ENCODE measurements around the gene TAS1R3.
"Not testable (repeated sequence)": the region's sequence is repeated elsewhere in the genome, so short reads cannot be mapped to it uniquely, and the experiment has no call there.

Gene TAS1R3

GRCh38 chr1:1314678-1315335, 16.3 kb upstream of the TAS1R3 start:
- Histone ChIP-seq H3K79me2 (ENCODE audit: low read length) (peaks cover 47% of the 10 kb centered on the region), H3K27ac (ENCODE audit: low read length) (no peak overlapping the region), H3K36me3 (replicated peaks; ENCODE audit: insufficient read depth, low read length) (0 out of 2 replicates have a peak, but pooled peaks cover 7% of the 10 kb centered on the region)

GRCh38 chr1:1315435-1315954, 15.6 kb upstream of the TAS1R3 start:
- Histone ChIP-seq H3K4me2 (ENCODE audit: low read depth, low read length) (no peak overlapping the region), H3K27ac (ENCODE audit: low read length) (no peak overlapping the region), H4K20me1 (ENCODE audit: insufficient read depth, low read length) (no peaks in the 10 kb centered on the region), H3K9ac (ENCODE audit: low read length) (no peak overlapping the region), H3K79me2 (ENCODE audit: low read length) (peaks cover 47% of the 10 kb centered on the region), H3K4me1 (ENCODE audit: low read length) (no peaks in the 10 kb centered on the region), H3K27me3 (replicated peaks; ENCODE audit: insufficient read depth, low read length) (no peaks in the 10 kb centered on the region), H3K9me2 (replicated peaks; ENCODE audit: insufficient read depth, low read length) (no peaks in the 10 kb centered on the region), H3K9me3 (replicated peaks; ENCODE audit: insufficient read depth, low read length) (no peaks in the 10 kb centered on the region), H3K36me3 (replicated peaks; ENCODE audit: insufficient read depth, low read length) (0 out of 2 replicates have a peak, but pooled peaks cover 7% of the 10 kb centered on the region), H3K4me3 (ENCODE audit: low read length) (no peak overlapping the region), H2AFZ (ENCODE audit: low read length) (no peak overlapping the region), H3F3A (ENCODE audit: insufficient read depth, low read length) (peaks cover 5% of the 10 kb centered on the region; the same call in 1 of the 2 replicates)
- TF ChIP-seq EZH2 (optimal IDR thresholded peaks at IDR 0.05; ENCODE audit: low read depth, low read length) = no peak
- no peak for TF ChIP-seq CTCF (IDR thresholded peaks at IDR 0.05; ENCODE audit: low read length)
- TF ChIP-seq EZH2phosphoT487 (IDR thresholded peaks at IDR 0.05; ENCODE audit: low read length) = no peak
- no peak for DNase-seq

More at GRCh38 chr1:1314678-1315335, 16.3 kb upstream of the TAS1R3 start:
- no peak overlapping the region for H3K4me2 ChIP-seq (ENCODE audit: low read depth, low read length)
- H3K4me1 ChIP-seq (ENCODE audit: low read length) = no peaks in the 10 kb centered on the region; the same call in 1 of the 2 replicates
- H3K9me2 ChIP-seq (replicated peaks; ENCODE audit: insufficient read depth, low read length) = no peaks in the 10 kb centered on the region
- no peak overlapping the region for H3K4me3 ChIP-seq (ENCODE audit: low read length)
- DNase-seq = no peak
- no peaks in the 10 kb centered on the region for H3K27me3 ChIP-seq (replicated peaks; ENCODE audit: insufficient read depth, low read length)
- no peak for TF ChIP-seq EZH2 (optimal IDR thresholded peaks at IDR 0.05; ENCODE audit: low read depth, low read length)
- no peak for TF ChIP-seq CTCF (IDR thresholded peaks at IDR 0.05; ENCODE audit: low read length)
- no peak for TF ChIP-seq EZH2phosphoT487 (IDR thresholded peaks at IDR 0.05; ENCODE audit: low read length)
- H3F3A ChIP-seq (ENCODE audit: insufficient read depth, low read length) = peaks cover 5% of the 10 kb centered on the region; the same call in 1 of the 2 replicates
- no peak overlapping the region for H3K9ac ChIP-seq (ENCODE audit: low read length)
- H4K20me1 ChIP-seq (ENCODE audit: insufficient read depth, low read length) = no peaks in the 10 kb centered on the region
- H2AFZ ChIP-seq (ENCODE audit: low read length) = no peak overlapping the region
- H3K9me3 ChIP-seq (replicated peaks; ENCODE audit: insufficient read depth, low read length) = no peaks in the 10 kb centered on the region

- H3K27ac ChIP-seq (ENCODE audit: low read length); H3K27me3 ChIP-seq (replicated peaks; ENCODE audit: insufficient read depth, low read length); H3K4me1 ChIP-seq (ENCODE audit: low read length); H3K4me2 ChIP-seq (ENCODE audit: low read depth, low read length); H3K9me2 ChIP-seq (replicated peaks; ENCODE audit: insufficient read depth, low read length); H3K9ac ChIP-seq (ENCODE audit: low read length); H3K9me3 ChIP-seq (replicated peaks; ENCODE audit: insufficient read depth, low read length); DNase-seq; H2AFZ ChIP-seq (ENCODE audit: low read length); H3K4me3 ChIP-seq (ENCODE audit: low read length); H3F3A ChIP-seq (ENCODE audit: insufficient read depth, low read length); H3K36me3 ChIP-seq (replicated peaks; ENCODE audit: insufficient read depth, low read length); H4K20me1 ChIP-seq (ENCODE audit: insufficient read depth, low read length): not testable (repeated sequence)
- H3K79me2 ChIP-seq (ENCODE audit: low read length) = peaks cover 54% of the 10 kb centered on the region
These were observed 14.9 kb upstream of the TAS1R3 start for GRCh38 chr1:1316199-1316598.

GRCh38 chr1:1317420-1317819, 13.7 kb upstream of the TAS1R3 start:
- Histone ChIP-seq H3K9me2 (replicated peaks; ENCODE audit: insufficient read depth, low read length) (no peaks in the 10 kb centered on the region), H3K36me3 (replicated peaks; ENCODE audit: insufficient read depth, low read length) (0 out of 2 replicates have a peak, but pooled peaks cover 7% of the 10 kb centered on the region), H3K27me3 (replicated peaks; ENCODE audit: insufficient read depth, low read length) (no peaks in the 10 kb centered on the region), H3K9me3 (replicated peaks; ENCODE audit: insufficient read depth, low read length) (no peaks in the 10 kb centered on the region), H3K4me2 (ENCODE audit: low read depth, low read length) (no peak overlapping the region), H3K27ac (ENCODE audit: low read length) (no peak overlapping the region), H3K4me1 (ENCODE audit: low read length) (no peaks in the 10 kb centered on the region), H3K4me3 (ENCODE audit: low read length) (no peak overlapping the region), H3K79me2 (ENCODE audit: low read length) (peaks cover 65% of the 10 kb centered on the region), H2AFZ (ENCODE audit: low read length) (no peak overlapping the region), H4K20me1 (ENCODE audit: insufficient read depth, low read length) (peaks cover 7% of the 10 kb centered on the region; the same call in 1 of the 2 replicates), H3K9ac (ENCODE audit: low read length) (no peak overlapping the region), H3F3A (ENCODE audit: insufficient read depth, low read length) (peaks cover 5% of the 10 kb centered on the region; the same call in 1 of the 2 replicates)
- no peak for TF ChIP-seq CTCF (IDR thresholded peaks at IDR 0.05; ENCODE audit: low read length)
- TF ChIP-seq EZH2phosphoT487 (IDR thresholded peaks at IDR 0.05; ENCODE audit: low read length) = no peak
- TF ChIP-seq EZH2 (optimal IDR thresholded peaks at IDR 0.05; ENCODE audit: low read depth, low read length) = no peak
- no peak for DNase-seq

Measured in MM.1S (cell line).